Vein endothelial cell (primary cell): ENCODE measurements around the gene OR5T1. TPM values are rescaled to one million over a fixed set of nuclear protein-coding genes. Genes with fewer than 3 reads are reported as not detected.

ENCODE experiments used
- total RNA-seq: library from RNA; depleted of rRNA; stranded (reverse); fragments of >200 nt; gene quantifications from 2 replicates; pipeline ENCODE4 v1.2.3, GENCODE V29; 2012

Gene OR5T1
- total RNA-seq, result not detected in 2 replicates

DNA sequence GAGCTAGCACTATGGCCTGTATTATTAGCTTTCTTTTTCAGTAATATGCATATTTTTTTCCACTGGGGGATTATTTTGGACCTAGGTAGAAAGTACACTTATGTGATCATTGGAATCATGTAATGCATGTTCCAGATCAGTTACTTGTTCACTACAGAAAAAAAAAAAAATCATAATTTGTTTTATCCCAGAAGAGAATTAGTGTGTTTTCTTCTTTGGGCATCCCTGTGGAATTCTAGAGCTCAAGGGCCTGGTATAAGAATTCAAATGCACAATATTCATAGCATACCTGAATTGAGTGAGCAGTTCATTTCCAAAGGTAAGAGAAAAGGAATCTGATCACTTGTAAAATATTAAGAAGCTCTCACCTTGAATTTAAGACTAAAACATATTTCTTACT is at the start of gene OR5T1:
Gene OR5T1, plus strand, starts transcription at position 301 of the 400 bp plus-strand sequence. CDS start 1,485 bp downstream, outside the sequence.

DNA sequence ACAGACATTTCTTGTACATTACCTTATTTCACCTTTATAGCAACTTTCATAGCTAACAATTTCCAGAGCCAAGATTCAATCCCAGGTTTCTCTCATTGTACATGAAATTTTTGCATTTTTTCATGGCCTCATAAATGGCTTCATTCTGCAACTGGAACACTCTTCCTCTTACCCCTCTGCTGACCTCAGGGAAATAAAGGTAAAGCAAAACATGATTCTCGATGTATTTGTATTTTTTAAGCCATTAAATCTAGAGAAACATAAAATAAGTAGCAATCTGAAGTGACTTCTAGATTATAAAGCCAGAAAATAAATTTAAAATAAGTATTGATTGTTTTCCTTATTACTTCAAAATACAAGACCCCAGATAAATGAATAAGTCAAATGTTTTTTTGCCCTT is 39.8 kb upstream of the OR5T1 start, which contains the start of gene OR5T2:
Gene OR5T2, minus strand, starts transcription at position 101 of the 400 bp plus-strand sequence. CDS start 1,193 bp downstream, outside the sequence.

DNA sequence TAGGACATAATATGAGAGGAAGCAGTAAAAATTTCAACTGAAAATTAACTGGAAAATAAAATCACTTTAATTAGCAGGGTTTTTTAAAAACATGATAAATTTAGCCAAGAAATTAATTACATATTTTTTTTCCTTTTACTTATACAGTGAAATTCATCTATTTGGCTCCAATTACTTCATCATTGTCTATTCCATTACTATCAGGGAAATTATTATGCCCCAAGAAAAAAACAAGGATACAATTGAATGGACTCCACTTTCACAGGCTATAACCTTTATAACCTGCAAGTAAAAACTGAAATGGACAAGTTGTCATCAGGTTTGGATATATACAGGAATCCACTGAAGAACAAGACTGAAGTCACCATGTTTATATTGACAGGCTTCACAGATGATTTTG is 22.0 kb upstream of the OR5T1 start, which contains the start of gene OR5T3:
Gene OR5T3, plus strand, starts transcription at position 301 of the 400 bp plus-strand sequence. Its CDS starts 0 bp downstream, at position 301.

DNA sequence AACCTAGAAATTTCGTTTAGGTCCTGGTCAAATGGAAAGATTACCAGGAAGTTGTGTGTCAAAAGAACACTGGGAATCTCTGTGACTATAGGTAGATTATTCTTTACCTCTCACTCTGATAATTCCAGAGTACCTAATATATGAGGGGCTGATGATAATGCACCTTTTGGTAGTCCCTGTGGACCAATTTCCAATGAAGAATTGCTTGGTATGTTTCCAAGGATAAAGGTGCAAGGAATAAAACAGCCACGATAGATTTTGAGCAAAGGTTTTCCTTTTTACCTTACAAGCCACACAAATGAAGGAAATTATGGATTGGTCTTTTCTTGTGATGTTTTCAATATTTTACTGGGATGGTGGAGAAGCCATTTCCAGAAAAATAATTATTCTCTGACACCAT is 18.2 kb downstream of the OR5T1 start, which contains the start of gene OR8H1:
Gene OR8H1, minus strand, starts transcription at position 101 of the 400 bp plus-strand sequence. CDS start 1,192 bp downstream, outside the sequence.

DNA sequence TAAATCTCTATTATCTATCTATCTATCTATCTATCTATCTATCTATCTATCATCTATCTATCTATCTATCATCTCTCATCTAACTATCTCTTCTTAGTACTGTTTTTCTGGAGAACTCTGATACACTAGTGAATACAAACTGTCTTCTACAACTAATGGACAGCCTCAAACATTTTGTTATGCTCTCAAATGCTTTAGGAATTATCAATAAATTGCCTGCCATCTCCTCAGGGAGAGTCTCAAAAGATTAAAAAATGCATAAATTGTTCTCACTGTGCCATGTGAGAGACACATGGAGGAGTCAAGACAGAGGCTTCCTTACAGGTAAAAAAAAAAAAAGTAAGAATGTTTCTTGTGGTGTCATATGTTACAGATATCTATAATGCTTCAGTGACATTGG is 40.9 kb downstream of the OR5T1 start, which contains the start of gene OR8K3:
Gene OR8K3, plus strand, starts transcription at position 301 of the 400 bp plus-strand sequence. CDS start 3,163 bp downstream, outside the sequence.

Other genes starting within 250 kb of the OR5T1 start
- not detected in 2 replicates for gene OR5AS1, start 246.5 kb upstream of the OR5T1 start, total RNA-seq
- gene OR8I2, start 180.8 kb upstream of the OR5T1 start, total RNA-seq, result not detected in 2 replicates
- gene OR8H2, start 170.5 kb upstream of the OR5T1 start, total RNA-seq, result not detected in 2 replicates
- not detected in 2 replicates for gene OR8H3, start 151.8 kb upstream of the OR5T1 start, total RNA-seq
- not detected in 2 replicates for gene OR8J3, start 134.0 kb upstream of the OR5T1 start, total RNA-seq
- not detected in 2 replicates for gene OR8K5, start 113.8 kb upstream of the OR5T1 start, total RNA-seq
- gene OR5J2, start 97.5 kb upstream of the OR5T1 start, total RNA-seq, result not detected in 2 replicates
- not detected in 2 replicates for gene OR5T2, start 39.9 kb upstream of the OR5T1 start, total RNA-seq
- gene OR5T3, start 21.9 kb upstream of the OR5T1 start, total RNA-seq, result not detected in 2 replicates
- not detected in 2 replicates for gene OR8H1, start 18.1 kb downstream of the OR5T1 start, total RNA-seq
- not detected in 2 replicates for gene OR8K3, start 41.0 kb downstream of the OR5T1 start, total RNA-seq
- not detected in 2 replicates for gene OR8K1, start 71.9 kb downstream of the OR5T1 start, total RNA-seq
- gene OR8J1, start 80.1 kb downstream of the OR5T1 start, total RNA-seq, result not detected in 2 replicates
- gene OR8U1, start 101.5 kb downstream of the OR5T1 start, total RNA-seq, result not detected in 2 replicates
- not detected in 2 replicates for gene OR5AL1, start 138.5 kb downstream of the OR5T1 start, total RNA-seq
- gene OR5M3, start 199.2 kb downstream of the OR5T1 start, total RNA-seq, result not detected in 2 replicates
- not detected in 2 replicates for gene OR5M8, start 217.2 kb downstream of the OR5T1 start, total RNA-seq